GM19193 (cell line): Measurements from ENCODE around the gene FPR2.

Experiments
- POLR2A ChIP-seq: IDR thresholded peaks from 4 replicates; pipeline ENCODE4 v1.6.1; 2011; ENCODE audit not compliant: insufficient read depth, insufficient read length; ENCODE audit errors: extremely low read depth

Gene FPR2

DNA sequence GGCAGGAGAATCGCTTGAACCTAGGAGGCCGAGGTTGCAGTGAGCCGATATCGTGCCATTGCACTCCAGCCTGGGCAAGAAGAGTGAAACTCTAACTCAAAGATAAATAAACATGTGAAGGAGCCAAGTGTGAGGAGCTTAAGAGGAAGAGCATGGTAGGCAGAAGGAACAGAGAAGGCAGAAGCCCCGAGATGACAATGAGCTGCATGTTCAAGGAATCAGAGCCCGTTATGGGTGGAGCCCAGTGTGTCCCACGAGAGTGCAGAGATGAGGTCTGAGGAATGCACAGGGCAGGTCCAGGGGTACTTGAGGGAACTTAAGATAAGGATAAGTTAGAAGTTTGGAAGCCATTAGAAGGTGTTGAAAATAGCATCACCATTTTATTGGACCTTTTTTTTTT is 716 bp downstream of the FPR2 start:
- TF ChIP-seq POLR2A = no peak

DNA sequence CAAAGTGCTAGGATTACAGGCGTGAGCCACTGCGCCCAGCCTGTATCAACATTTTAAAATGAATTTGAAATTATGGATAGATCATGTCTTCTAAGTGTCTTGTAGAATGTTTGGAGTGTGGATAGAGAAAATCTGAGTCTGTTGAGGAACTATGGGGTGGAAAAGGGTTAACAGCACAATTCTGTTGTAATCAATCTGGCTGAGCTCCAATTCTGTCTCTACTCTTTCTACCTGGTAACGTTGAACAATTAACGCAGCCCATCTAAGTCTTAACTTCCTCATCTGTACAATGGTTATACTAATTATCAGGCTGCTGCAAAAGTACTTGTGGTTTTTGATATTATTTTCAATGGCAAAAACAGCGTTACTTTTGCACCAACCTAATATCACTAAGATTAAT is 4.1 kb downstream of the FPR2 start:
- TF ChIP-seq POLR2A = no peak

DNA sequence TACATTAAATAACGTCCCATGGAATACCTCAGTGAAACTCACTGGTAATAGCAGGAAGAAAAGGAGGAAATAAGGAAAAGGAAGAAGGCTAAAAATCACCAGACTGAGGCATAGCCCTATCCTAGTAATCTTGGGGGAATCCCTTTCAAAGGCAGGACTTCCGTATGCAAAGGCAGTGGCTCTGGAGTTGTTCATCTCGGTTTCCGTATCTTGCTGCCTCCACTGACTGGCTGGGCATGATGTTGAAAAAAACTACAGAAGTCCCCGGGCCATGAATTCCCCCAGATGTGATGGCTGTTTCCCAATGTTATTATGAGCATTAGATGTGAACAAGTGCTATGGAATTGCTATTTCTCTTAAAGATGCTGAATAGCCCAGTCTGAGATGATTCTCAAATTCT is 5.5 kb downstream of the FPR2 start:
- no peak for TF ChIP-seq POLR2A

DNA sequence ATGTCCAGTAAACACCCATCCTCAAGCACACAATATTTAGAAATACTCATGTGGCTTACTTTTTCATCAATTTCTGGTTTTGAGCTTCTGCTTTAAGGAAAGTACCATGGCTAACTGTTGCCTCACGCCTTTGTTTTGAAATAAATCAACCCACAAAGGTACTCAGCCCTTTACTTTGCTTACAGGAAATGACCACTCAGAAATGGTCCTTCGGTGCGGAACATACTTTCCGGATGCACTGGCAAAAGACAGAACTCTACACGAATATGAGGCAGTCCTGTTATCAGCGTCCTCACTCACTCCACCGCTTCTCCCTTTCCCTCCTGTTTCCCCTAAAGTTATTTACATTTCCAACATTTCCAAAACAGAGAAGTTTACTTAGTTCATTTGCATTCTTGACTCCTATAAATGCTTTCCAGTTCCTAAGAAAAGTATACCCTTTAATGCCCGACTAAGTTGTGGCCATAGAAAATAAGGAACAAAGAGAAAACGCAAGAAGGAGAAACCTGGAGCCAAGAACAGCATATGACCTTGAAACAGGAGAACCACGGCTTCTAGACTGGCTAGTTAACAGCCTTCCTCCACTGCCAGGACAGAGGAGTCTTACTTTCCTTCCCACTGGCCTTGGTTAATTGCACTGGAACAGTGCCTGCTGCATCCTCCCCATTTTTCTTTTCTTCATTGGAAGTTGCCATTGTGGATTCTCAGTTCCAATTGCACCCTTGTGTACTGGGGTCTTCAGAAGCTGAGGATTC is 10.6 kb downstream of the FPR2 start:
- no peak for TF ChIP-seq POLR2A

DNA sequence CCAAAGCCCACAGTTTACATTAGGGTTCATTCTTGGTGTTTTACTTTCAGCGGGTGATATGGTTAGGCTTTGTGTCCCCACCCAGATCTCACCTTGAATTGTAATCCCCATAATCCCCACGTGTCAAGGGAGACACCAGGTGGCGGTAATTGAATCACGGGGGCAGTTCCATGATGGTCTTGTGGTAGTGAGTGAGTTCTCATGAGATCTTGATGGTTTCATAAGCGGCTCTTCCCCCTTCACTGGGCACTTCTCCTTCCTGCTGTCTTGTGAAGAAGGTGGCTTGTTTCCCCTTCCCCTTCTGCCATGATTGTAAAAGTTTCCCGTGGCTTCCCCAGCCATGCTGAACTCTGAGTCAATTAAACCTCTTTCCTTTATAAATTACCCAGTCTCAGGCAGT is 12.0 kb downstream of the FPR2 start:
- TF ChIP-seq POLR2A = no peak

DNA sequence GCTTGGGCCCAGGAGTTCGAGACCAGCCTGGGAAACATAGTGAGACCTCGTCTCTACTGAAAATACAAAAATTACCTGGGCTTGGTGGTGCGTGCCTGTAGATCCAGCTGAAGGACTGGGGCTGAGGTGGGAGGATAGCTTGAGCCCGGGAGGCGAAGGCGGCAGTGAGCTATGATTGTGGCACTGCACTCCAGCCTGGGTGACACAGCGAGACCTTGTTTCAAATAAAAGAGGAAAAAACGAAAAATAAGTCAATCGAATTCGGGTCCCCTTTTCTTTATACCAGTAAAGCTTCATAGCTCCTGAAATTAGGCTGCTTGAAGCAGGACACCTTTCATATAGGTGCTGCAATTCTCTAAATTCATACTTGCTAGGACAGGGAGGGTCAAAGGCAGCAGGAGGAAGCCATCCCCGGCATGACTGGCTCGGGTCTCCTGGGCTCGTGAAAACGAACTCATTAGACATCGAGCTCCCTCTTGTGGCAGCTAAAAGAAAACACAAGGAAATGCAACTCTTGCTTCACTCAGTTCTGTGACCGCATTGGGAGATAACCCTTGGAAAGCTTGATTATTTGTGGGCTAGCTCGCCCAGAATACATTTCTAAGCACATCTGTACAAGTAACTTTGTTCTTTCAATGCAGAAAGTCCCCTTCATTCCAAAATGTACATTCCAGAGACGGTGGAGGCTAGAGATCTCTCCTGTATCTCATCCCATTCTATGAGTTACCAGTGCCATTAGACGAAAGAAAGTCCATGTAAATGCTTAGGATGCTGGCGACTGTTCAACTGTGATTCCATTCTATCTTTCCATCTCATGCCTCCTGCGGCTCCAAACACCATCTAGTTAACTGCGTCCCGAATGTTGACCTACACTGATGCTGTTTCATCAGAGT is 16.8 kb downstream of the FPR2 start:
- TF ChIP-seq POLR2A = no peak

DNA sequence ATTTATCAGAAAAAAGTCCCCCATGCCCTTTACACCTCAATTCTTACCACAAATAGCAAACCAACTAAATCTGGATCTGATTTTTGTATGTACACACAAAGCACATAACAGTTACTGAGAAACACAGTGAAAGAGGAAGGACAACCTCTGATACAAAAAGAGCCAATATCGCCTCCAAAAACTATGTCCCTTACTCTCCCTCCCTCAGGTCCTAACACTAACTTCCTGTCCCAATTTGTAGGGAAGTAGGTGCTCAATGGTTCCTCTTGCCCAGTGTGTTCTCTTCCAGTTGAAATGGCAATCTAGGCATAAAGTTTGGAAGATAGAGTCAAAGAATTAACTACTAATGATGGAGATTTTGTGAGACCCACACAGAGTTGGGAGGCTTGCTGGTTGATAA is 18.2 kb downstream of the FPR2 start:
- no peak for TF ChIP-seq POLR2A

DNA sequence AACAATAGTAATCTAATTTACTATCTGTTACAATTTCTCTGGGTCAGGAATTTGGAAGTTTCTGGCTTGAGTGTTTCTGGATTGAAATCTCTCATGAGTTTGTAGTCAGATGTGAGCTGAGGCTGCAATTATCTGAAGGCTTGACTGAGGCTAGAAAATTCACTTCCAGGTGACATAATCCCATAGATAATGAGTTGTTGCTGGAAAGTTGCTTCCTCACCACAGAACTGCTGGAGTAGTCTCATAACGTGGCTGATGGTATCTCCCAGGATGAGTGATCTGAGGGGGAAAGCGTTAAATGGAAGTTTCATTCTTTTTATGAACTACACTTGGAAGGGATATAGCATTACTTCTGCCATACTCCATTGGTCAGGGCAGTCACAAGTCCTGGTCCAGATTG is 18.7 kb downstream of the FPR2 start:
- no peak for TF ChIP-seq POLR2A

DNA sequence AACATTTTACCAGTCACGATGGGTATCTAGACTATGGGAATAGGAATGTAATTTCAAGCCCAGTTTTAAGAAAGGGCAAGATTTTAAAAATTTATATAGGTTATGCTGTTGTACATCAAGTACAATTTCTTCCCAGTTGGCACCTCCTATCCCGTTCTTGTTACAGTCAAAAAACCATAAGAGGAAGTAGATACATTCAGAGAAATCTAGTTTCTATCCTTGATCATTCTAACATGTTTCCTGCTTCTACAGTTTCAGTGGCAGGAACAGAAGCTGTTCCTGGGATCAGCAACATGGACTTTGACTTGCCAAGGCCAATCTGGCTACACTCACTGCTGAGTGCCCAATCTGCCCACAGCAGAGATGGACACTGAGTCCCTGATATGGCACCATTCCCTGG is 19.3 kb downstream of the FPR2 start:
- no peak for TF ChIP-seq POLR2A

DNA sequence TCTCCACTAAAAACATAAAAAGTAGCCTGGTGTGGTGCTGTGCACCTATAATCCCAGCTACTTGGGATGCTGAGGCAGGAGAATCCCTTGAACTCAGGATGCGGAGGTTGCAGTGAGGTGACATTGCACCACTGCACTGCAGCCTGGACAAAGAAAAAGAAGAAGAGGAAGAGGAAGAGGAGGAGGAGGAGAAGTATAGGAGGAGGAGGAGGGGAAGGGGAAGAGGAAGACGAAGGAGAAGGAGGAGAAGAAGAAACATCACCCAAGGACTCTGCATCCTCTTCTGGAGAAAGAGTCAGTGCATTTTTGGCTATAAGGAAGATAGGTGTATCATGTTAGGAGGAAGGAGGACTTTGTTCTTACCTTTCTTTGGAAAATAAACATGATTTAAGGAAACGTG is 21.0 kb downstream of the FPR2 start:
- TF ChIP-seq POLR2A = no peak

DNA sequence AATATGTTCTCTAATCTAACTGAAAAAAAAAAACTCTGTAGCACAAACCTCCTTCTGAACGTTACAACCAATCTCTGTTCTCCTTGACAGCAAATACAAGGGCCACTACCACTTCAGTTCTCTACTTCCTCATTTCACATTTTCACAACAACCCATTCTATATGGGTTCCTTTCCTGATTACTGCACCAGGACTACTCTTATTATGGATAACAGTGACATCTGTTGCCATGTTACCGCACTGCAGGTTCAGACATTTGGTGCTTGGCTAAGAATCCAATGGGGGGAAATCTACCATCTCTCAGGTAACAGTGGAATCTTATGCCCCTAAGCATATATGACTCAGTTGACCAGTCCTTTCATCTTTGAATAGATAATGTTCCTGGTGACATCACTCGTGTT is 22.4 kb downstream of the FPR2 start:
- TF ChIP-seq POLR2A = no peak

DNA sequence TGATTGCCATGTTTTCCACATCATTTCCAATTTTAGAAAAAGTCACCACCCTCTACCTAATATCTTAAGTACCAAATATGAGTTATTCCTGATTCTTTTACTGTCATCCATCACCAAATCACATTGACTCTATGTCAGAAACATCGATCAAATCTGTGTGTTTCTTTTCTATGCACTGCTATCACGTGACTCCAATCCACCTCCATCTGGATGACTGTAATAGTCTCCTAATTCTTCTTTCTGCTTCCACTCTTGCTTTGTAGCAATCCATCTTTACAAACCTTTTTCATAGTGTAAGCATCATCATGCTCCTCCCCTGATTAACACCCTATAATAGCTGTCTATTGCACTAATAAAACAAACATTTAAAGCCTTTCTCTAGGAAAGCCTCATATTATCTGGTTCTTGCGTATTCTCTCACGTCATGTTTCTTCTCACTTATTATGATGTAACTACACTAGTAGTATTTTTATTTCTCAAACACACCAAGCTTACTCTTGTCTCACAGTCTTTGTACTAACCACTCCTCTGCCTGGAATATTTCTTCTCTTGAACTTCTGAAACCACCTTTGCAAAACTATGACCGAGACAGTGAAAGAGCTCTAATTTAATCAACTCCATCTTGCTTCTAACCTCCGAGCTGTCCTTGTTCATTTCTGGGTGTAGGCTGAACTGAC is 23.3 kb downstream of the FPR2 start:
- no peak for TF ChIP-seq POLR2A

DNA sequence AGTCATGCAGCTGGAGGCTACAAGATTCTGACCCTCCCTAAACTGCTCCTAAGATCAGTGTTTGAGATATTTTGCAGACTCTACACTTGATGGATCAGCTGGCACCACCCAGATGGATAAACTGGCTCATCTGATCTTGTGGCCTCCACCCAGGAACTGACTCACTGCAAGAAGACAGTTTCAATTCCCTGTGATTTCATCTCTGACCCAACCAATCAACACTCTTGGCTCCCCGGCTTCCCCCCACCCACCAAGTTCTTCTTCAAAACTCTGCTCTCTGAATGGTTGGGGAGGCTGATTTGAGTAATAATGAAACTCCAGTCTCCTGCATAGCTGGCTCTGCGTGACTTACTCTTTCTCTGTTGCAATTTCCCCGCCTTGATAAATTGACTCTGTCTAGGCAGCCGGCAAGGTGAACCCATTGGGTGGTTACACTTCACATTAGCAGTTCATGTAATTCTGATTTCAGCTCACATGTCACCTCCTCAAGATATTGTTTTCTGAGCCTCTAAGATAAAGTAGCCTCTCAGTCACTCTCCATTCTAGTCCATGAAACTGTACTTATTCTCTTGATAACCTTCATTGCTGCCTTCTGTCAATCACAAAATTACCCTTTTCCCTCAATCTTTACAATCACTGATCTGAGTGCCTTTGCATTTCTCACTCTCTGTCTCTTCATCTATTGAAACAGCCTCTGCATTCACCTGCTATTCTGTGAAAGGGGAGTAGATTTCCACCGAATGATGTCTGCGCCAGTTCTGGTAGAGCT is 24.1 kb downstream of the FPR2 start:
- TF ChIP-seq POLR2A = no peak

DNA sequence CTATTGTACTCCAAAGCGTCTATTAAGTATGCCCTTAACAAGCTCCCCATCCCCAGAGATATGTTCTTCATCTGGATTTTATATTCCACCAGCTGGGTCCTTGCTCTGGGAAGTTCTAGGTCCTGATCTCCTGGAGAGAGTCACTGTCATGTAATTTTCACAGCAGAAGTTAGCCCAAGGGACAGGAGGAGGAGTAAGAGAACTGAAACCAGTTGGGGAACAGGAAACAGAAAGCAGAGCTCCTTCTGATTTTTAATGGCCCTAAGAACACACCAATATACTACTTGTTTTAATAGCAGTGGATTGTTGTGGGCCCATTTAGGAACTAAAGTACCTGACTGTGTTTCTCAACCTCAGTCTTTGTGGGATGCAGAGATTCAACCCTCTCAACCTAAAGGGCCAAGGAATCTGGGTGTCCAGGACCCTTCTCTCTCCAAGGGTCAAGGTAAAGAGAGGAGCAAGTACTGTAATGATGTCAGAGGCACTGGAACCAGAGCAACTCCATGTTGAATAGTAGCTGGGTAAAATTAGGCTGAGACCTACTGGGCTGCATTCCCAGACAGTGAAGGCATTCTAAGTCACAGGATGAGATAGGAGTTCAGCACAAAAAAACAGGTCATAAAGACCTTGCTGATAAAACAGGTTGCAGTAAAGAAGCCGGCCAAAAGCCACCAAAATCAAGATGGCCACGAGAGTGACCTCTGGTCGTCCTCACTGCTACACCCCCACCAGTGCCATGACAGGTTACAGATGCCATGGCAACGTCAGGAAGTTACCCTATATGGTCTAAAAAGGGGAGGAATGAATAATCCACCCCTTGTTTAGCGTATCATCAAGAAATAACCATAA is 25.9 kb downstream of the FPR2 start:
- TF ChIP-seq POLR2A = no peak
